IMR-90 (cell line): ENCODE results near the gene LAMC3.

Experiments
- CEBPB ChIP-seq: IDR thresholded peaks from 2 replicates; pipeline ENCODE4 v1.6.1; 2012; ENCODE audit warnings: low read depth, low read length, improper control_type of control experiment
- CHD1 ChIP-seq: IDR thresholded peaks from 2 replicates; pipeline ENCODE4 v1.6.1; 2012; ENCODE audit warnings: low read depth, low read length, improper control_type of control experiment
- CTCF ChIP-seq: conservative IDR thresholded peaks from 2 replicates; pipeline ENCODE4 v1.5.1; 2012; ENCODE audit warnings: mild to moderate bottlenecking, low read depth, low read length, improper control_type of control experiment
- FOS ChIP-seq: fragments of 150-350 bp; IDR thresholded peaks from 2 replicates; pipeline ENCODE4 v1.6.1; 2016; ENCODE audit warnings: low read depth, low read length
- MXI1 ChIP-seq: IDR thresholded peaks from 2 replicates; pipeline ENCODE4 v1.6.1; 2012; ENCODE audit warnings: low read depth, mild to moderate bottlenecking, low read length, moderate library complexity, borderline replicate concordance
- POLR2A ChIP-seq: IDR thresholded peaks from 2 replicates; pipeline ENCODE4 v1.6.1; 2012; ENCODE audit warnings: mild to moderate bottlenecking, low read depth, low read length
- RAD21 ChIP-seq: IDR thresholded peaks from 2 replicates; pipeline ENCODE4 v1.6.1; 2012; ENCODE audit warnings: low read length, improper control_type of control experiment
- RCOR1 ChIP-seq: IDR thresholded peaks from 2 replicates; pipeline ENCODE4 v1.6.1; 2012; ENCODE audit warnings: mild to moderate bottlenecking, low read length, improper control_type of control experiment; ENCODE audit not compliant: insufficient replicate concordance
- RFX5 ChIP-seq: IDR thresholded peaks from 2 replicates; pipeline ENCODE4 v1.8.0; 2012; ENCODE audit warnings: low read depth, mild to moderate bottlenecking, low read length, moderate library complexity
- SMC3 ChIP-seq: fragments of 150-350 bp; IDR thresholded peaks from 2 replicates; pipeline ENCODE4 v1.6.1; 2016; ENCODE audit warnings: low read depth, mild to moderate bottlenecking, antibody characterized with exemption, low read length, moderate library complexity

- no peak for TF ChIP-seq CEBPB
- TF ChIP-seq CTCF = no peak
- no peak for TF ChIP-seq POLR2A
- no peak for TF ChIP-seq CHD1
- no peak for TF ChIP-seq SMC3
- TF ChIP-seq RFX5 = no peak
- no peak for TF ChIP-seq FOS
- TF ChIP-seq RAD21 = no peak
- TF ChIP-seq RCOR1 = no peak
- TF ChIP-seq MXI1 = no peak
These were observed 38.1 kb upstream of the LAMC3 start for GRCh38 chr9:130970855-130971254.
